Measurements from ENCODE around the gene SERPINA7.
"Not testable (repeated sequence)": the region's sequence is repeated elsewhere in the genome, so short reads cannot be mapped to it uniquely, and the experiment has no call there.

The SERPINA7 gene

GRCh38 chrX:105999294-105999693 is 39.2 kb downstream of the SERPINA7 start:
- no peaks in the 10 kb centered on the region for H3K79me2 ChIP-seq (ENCODE audit: low read length)
- no peak overlapping the region for H3K9ac ChIP-seq (ENCODE audit: low read length)
- H3F3A ChIP-seq (ENCODE audit: insufficient read depth, low read length) = no peaks in the 10 kb centered on the region
- H3K4me2 ChIP-seq (ENCODE audit: low read depth, low read length) = no peak overlapping the region
- no peaks in the 10 kb centered on the region for H3K36me3 ChIP-seq (replicated peaks; ENCODE audit: insufficient read depth, low read length)
- no peaks in the 10 kb centered on the region for H3K9me2 ChIP-seq (replicated peaks; ENCODE audit: insufficient read depth, low read length)
- no peaks in the 10 kb centered on the region for H3K9me3 ChIP-seq (replicated peaks; ENCODE audit: insufficient read depth, low read length)
- H3K27me3 ChIP-seq (replicated peaks; ENCODE audit: insufficient read depth, low read length) = no peaks in the 10 kb centered on the region
- no peak overlapping the region for H3K27ac ChIP-seq (ENCODE audit: low read length)
- TF ChIP-seq EZH2 (optimal IDR thresholded peaks at IDR 0.05; ENCODE audit: low read depth, low read length) (no peak), EZH2phosphoT487 (IDR thresholded peaks at IDR 0.05; ENCODE audit: low read length) (no peak)
- TF ChIP-seq, protein P1, sequence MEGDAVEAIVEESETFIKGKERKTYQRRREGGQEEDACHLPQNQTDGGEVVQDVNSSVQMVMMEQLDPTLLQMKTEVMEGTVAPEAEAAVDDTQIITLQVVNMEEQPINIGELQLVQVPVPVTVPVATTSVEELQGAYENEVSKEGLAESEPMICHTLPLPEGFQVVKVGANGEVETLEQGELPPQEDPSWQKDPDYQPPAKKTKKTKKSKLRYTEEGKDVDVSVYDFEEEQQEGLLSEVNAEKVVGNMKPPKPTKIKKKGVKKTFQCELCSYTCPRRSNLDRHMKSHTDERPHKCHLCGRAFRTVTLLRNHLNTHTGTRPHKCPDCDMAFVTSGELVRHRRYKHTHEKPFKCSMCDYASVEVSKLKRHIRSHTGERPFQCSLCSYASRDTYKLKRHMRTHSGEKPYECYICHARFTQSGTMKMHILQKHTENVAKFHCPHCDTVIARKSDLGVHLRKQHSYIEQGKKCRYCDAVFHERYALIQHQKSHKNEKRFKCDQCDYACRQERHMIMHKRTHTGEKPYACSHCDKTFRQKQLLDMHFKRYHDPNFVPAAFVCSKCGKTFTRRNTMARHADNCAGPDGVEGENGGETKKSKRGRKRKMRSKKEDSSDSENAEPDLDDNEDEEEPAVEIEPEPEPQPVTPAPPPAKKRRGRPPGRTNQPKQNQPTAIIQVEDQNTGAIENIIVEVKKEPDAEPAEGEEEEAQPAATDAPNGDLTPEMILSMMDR (IDR thresholded peaks at IDR 0.05; ENCODE audit: low read length) = no peak
- H2AFZ ChIP-seq (ENCODE audit: low read length) = no peak overlapping the region
- H3K4me1 ChIP-seq (ENCODE audit: low read length) = no peaks in the 10 kb centered on the region
- DNase-seq = no peak
- no peaks in the 10 kb centered on the region for H4K20me1 ChIP-seq (ENCODE audit: insufficient read depth, low read length)
- H3K4me3 ChIP-seq (ENCODE audit: low read length) = no peak overlapping the region

DNA sequence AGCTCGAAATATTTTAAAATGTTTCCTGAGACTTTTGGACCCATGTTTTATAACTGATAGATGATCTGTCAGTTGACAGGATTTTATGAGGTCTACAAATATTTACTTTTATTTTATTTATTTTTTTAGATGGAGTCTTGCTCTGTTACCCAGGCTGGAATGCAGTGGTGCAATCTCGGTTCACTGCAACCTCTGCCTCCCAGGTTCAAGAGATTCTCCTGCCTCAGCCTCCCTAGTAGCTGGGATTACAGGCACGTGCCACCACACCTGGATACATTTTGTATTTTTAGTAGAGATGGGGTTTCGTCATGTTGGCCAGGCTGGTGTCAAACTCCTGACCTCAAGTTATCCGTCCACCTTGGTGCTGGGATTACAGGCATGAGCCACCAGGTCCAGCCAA is 50.0 kb downstream of the SERPINA7 start:
- not testable (repeated sequence) for H3F3A ChIP-seq (ENCODE audit: insufficient read depth, low read length); H3K4me1 ChIP-seq (ENCODE audit: low read length); H3K9ac ChIP-seq (ENCODE audit: low read length); H3K4me2 ChIP-seq (ENCODE audit: low read depth, low read length); H3K9me3 ChIP-seq (replicated peaks; ENCODE audit: insufficient read depth, low read length); H3K36me3 ChIP-seq (replicated peaks; ENCODE audit: insufficient read depth, low read length); H3K79me2 ChIP-seq (ENCODE audit: low read length); DNase-seq; H3K27me3 ChIP-seq (replicated peaks; ENCODE audit: insufficient read depth, low read length); H3K9me2 ChIP-seq (replicated peaks; ENCODE audit: insufficient read depth, low read length); H4K20me1 ChIP-seq (ENCODE audit: insufficient read depth, low read length); H3K27ac ChIP-seq (ENCODE audit: low read length); H2AFZ ChIP-seq (ENCODE audit: low read length); H3K4me3 ChIP-seq (ENCODE audit: low read length)
